ENCODE measurements around the gene BCO1. TPM values are rescaled to one million over a fixed set of nuclear protein-coding genes. Genes with fewer than 3 reads are reported as not detected.

The BCO1 gene
- total RNA-seq, 2 experiments from 2014 or later = not detected

- Mint-ChIP-seq H3K27ac (no peak overlapping the region), H3K9me3 (no peaks in the 10 kb centered on the region), H3K36me3 (ENCODE audit: low read depth) (peaks cover 4% of the 10 kb centered on the region), H3K27me3 (no peaks in the 10 kb centered on the region), H3K4me1 (peaks cover 19% of the 10 kb centered on the region), H3K4me3 (no peak overlapping the region)
- CTCF ChIA-PET = interaction anchor here (1.7 kb wide), 1 partner anchor 376 kb away, joined by 4 read pairs; no protein-coding TSS in a partner anchor
- POLR2A ChIA-PET = no interaction called here
- no peak for DNase-seq
Measured at GRCh38 chr16:81321039-81321438, 82.5 kb downstream of the BCO1 start.

- ChIA-PET CTCF (no interaction called here), POLR2A (no interaction called here)
- H3K27ac Mint-ChIP-seq = no peak overlapping the region
- no peaks in the 10 kb centered on the region for H3K27me3 Mint-ChIP-seq
- no peak overlapping the region for H3K4me3 Mint-ChIP-seq
- no peak for DNase-seq
- H3K4me1 Mint-ChIP-seq = peaks cover 16% of the 10 kb centered on the region
- H3K36me3 Mint-ChIP-seq (ENCODE audit: low read depth) = peaks cover 3% of the 10 kb centered on the region
- no peaks in the 10 kb centered on the region for H3K9me3 Mint-ChIP-seq
Measured at GRCh38 chr16:81321536-81321935, 83.0 kb downstream of the BCO1 start.

GRCh38 chr16:81324808-81325207, 86.3 kb downstream of the BCO1 start:
- POLR2A ChIA-PET = interaction anchor here (0.6 kb wide), 1 partner anchor 884 kb away, joined by 3 read pairs; no protein-coding TSS in a partner anchor

GRCh38 chr16:81327011-81327410, 88.5 kb downstream of the BCO1 start:
- no peaks in the 10 kb centered on the region for H3K4me1 Mint-ChIP-seq

More at GRCh38 chr16:81324808-81325207, 86.3 kb downstream of the BCO1 start:
- H3K27ac Mint-ChIP-seq = no peak overlapping the region
- H3K27me3 Mint-ChIP-seq = no peaks in the 10 kb centered on the region
- CTCF ChIA-PET = no interaction called here
- H3K4me1 Mint-ChIP-seq = no peaks in the 10 kb centered on the region
- H3K36me3 Mint-ChIP-seq (ENCODE audit: low read depth) = peaks cover 3% of the 10 kb centered on the region
- H3K4me3 Mint-ChIP-seq = no peak overlapping the region
- H3K9me3 Mint-ChIP-seq = no peaks in the 10 kb centered on the region
- DNase-seq = no peak

GRCh38 chr16:81327447-81328196, 89.1 kb downstream of the BCO1 start:
- CTCF ChIA-PET = interaction anchor here (0.9 kb wide), 1 partner anchor 9 kb away, joined by 4 read pairs; no protein-coding TSS in a partner anchor
- Mint-ChIP-seq H3K9me3 (no peaks in the 10 kb centered on the region), H3K27ac (no peak overlapping the region), H3K36me3 (ENCODE audit: low read depth) (peaks cover 3% of the 10 kb centered on the region), H3K27me3 (no peaks in the 10 kb centered on the region), H3K4me1 (no peaks in the 10 kb centered on the region), H3K4me3 (no peak overlapping the region)
- DNase-seq = no peak
- POLR2A ChIA-PET = no interaction called here

More at GRCh38 chr16:81327011-81327410, 88.5 kb downstream of the BCO1 start:
- Mint-ChIP-seq H3K9me3 (no peaks in the 10 kb centered on the region), H3K4me3 (no peak overlapping the region), H3K27me3 (no peaks in the 10 kb centered on the region), H3K36me3 (ENCODE audit: low read depth) (peaks cover 3% of the 10 kb centered on the region), H3K27ac (no peak overlapping the region)
- ChIA-PET CTCF (interaction anchor here (0.7 to 0.9 kb wide), 2 partner anchors 9 to 15 kb away, joined by 3 to 4 read pairs; no protein-coding TSS in a partner anchor), POLR2A (no interaction called here)
- no peak for DNase-seq

GRCh38 chr16:81329947-81330346, 91.5 kb downstream of the BCO1 start:
- peaks cover 3% of the 10 kb centered on the region for H3K4me1 Mint-ChIP-seq
- ChIA-PET CTCF (no interaction called here), POLR2A (no interaction called here)
- H3K36me3 Mint-ChIP-seq (ENCODE audit: low read depth) = peaks cover 3% of the 10 kb centered on the region
- H3K27me3 Mint-ChIP-seq = no peaks in the 10 kb centered on the region
- no peaks in the 10 kb centered on the region for H3K9me3 Mint-ChIP-seq
- no peak for DNase-seq
- H3K4me3 Mint-ChIP-seq = no peak overlapping the region
- H3K27ac Mint-ChIP-seq = no peak overlapping the region

GRCh38 chr16:81333356-81333755, 94.9 kb downstream of the BCO1 start:
- H3K4me3 Mint-ChIP-seq = no peak overlapping the region
- no peaks in the 10 kb centered on the region for H3K9me3 Mint-ChIP-seq
- POLR2A ChIA-PET = no interaction called here
- no peak for DNase-seq
- CTCF ChIA-PET = no interaction called here
- H3K36me3 Mint-ChIP-seq (ENCODE audit: low read depth) = peaks cover 3% of the 10 kb centered on the region
- H3K27ac Mint-ChIP-seq = no peak overlapping the region
- peaks cover 5% of the 10 kb centered on the region for H3K4me1 Mint-ChIP-seq
- H3K27me3 Mint-ChIP-seq = no peaks in the 10 kb centered on the region

GRCh38 chr16:81335669-81336068, 97.2 kb downstream of the BCO1 start:
- CTCF ChIA-PET = interaction anchor here (1.2 kb wide), 1 partner anchor 16 kb away, joined by 3 read pairs; no protein-coding TSS in a partner anchor
- Mint-ChIP-seq H3K4me1 (peaks cover 5% of the 10 kb centered on the region), H3K9me3 (no peaks in the 10 kb centered on the region), H3K4me3 (no peak overlapping the region), H3K27ac (no peak overlapping the region), H3K27me3 (no peaks in the 10 kb centered on the region), H3K36me3 (ENCODE audit: low read depth) (peaks cover 6% of the 10 kb centered on the region)
- DNase-seq = no peak
- POLR2A ChIA-PET = interaction anchor here (0.7 kb wide), 1 partner anchor 27 kb away, joined by 3 read pairs; no protein-coding TSS in a partner anchor

GRCh38 chr16:81337097-81337496, 98.6 kb downstream of the BCO1 start:
- ChIA-PET CTCF (interaction anchor here (0.6 kb wide), 1 partner anchor 136 kb away, joined by 6 read pairs; no protein-coding TSS in a partner anchor), POLR2A (no interaction called here)
- H3K4me3 Mint-ChIP-seq = no peak overlapping the region
- no peaks in the 10 kb centered on the region for H3K27me3 Mint-ChIP-seq
- H3K4me1 Mint-ChIP-seq = peaks cover 5% of the 10 kb centered on the region
- peaks cover 7% of the 10 kb centered on the region for H3K36me3 Mint-ChIP-seq (ENCODE audit: low read depth)
- no peak overlapping the region for H3K27ac Mint-ChIP-seq
- H3K9me3 Mint-ChIP-seq = no peaks in the 10 kb centered on the region
- no peak for DNase-seq

Other genes with a start within 250 kb of the BCO1 start
- gene CMC2, start 231.8 kb upstream of the BCO1 start, total RNA-seq = 10 to 100 TPM; 90.3 to 99.7 TPM
- gene CENPN, start 231.5 kb upstream of the BCO1 start, total RNA-seq = 10 to 100 TPM; 53.7 to 55.3 TPM
- gene ATMIN, start 202.8 kb upstream of the BCO1 start, total RNA-seq = 10 to 100 TPM; 28.3 to 37.0 TPM
- under 1 TPM in 1 of 2 experiments, not detected in 1; 0.17 TPM for gene C16orf46, start 161.5 kb upstream of the BCO1 start, total RNA-seq
- 10 to 100 TPM in 1 of 2 experiments, 1 to 10 TPM in 1; 7.0 to 11.0 TPM for gene GCSH, start 142.3 kb upstream of the BCO1 start, total RNA-seq
- gene GAN, start 76.3 kb downstream of the BCO1 start, total RNA-seq = 1 to 10 TPM; 6.3 to 6.9 TPM
- 10 to 100 TPM; 44.7 to 46.8 TPM for gene CMIP, start 206.1 kb downstream of the BCO1 start, total RNA-seq